Spleen (tissue), 7 donors: ENCODE results near the gene CNFN.

Source experiments
- POLR2A ChIP-seq, 3 donors: fragments of 450-650 bp; IDR thresholded peaks; one replicate each; pipeline ENCODE4 v1.5.1; 2017; ENCODE audit warnings: antibody characterized with exemption in 3 of 3, mild to moderate bottlenecking in 1 of 3
- TF ChIP-seq, protein P1 (sequence below), 11 experiments: fragments of 200-600 bp in 7 of 11; fragments of 450-650 bp in 4 of 11; sonication (generic) in 4 of 11; IDR thresholded peaks in 8 of 11; conservative IDR thresholded peaks in 3 of 11; 1 replicate in 7 of 11; 2 replicates in 4 of 11; pipeline versions ENCODE4 v1.4.0 to v1.8.0; 2016 to 2021; ENCODE audit warnings: antibody characterized with exemption in 11 of 11, inconsistent platforms in 4 of 11, mild to moderate bottlenecking in 1 of 11
- donor health status: DM: no; HTN: no; CAD: no; lungs with moderate emphysema.
- donor health status: DM: no; HTN: no; CAD: no.
- donor health status: DM: no; HTN: no; CAD: no.

DNA sequence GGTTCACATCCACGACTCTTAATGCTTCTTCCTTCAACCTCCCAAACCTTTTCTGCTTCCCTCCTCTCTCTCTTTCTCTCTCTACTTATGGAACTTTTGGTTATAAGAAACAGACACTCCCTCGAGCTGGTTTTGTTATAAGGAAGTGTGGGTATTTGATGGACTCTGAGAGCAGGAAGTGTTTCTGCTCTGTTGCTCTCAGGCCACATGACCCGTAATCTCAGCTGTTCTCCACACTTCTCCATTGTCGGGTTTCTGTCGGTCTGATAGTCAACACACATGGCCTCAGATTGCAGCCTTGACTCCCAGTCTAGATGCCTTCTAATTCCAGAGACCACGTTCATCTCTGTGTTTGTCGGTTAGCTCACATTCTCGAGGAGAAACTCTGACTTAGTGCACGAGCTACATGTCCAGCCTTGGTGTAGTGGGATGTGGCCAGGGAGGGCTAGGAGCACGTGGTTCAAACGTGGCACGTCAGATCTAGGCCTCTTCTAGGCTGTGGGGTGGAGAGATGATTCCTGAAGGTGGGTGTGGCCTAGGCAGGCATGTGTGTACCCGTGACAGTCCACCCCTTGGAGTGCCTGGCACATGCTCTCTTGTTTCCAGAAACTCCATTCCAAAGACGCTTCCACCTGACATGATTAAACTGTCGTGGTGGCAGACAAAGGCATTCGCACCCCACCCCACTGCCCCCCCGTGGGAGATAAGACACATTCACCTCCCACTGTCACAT, 26.3 kb downstream of the CNFN start:
- TF ChIP-seq, protein P1, sequence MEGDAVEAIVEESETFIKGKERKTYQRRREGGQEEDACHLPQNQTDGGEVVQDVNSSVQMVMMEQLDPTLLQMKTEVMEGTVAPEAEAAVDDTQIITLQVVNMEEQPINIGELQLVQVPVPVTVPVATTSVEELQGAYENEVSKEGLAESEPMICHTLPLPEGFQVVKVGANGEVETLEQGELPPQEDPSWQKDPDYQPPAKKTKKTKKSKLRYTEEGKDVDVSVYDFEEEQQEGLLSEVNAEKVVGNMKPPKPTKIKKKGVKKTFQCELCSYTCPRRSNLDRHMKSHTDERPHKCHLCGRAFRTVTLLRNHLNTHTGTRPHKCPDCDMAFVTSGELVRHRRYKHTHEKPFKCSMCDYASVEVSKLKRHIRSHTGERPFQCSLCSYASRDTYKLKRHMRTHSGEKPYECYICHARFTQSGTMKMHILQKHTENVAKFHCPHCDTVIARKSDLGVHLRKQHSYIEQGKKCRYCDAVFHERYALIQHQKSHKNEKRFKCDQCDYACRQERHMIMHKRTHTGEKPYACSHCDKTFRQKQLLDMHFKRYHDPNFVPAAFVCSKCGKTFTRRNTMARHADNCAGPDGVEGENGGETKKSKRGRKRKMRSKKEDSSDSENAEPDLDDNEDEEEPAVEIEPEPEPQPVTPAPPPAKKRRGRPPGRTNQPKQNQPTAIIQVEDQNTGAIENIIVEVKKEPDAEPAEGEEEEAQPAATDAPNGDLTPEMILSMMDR (IDR thresholded peaks at IDR 0.05 in 8 of 11, conservative IDR thresholded peaks at IDR 0.05 in 3 of 11), result no peak
- no peak for TF ChIP-seq POLR2A (IDR thresholded peaks at IDR 0.05)
